GM12878 (cell line): ENCODE data around the gene BEST4.

Experiments used
- ASH2L ChIP-seq: fragments of 300-600, 200-600 bp; sonication (generic); IDR thresholded peaks from 2 replicates; pipeline ENCODE4 v1.6.1; 2017; ENCODE audit warnings: low read depth, mild to moderate bottlenecking, borderline replicate concordance
- DPF2 ChIP-seq: fragments of 450-650 bp; IDR thresholded peaks from 2 replicates; pipeline ENCODE4 v1.6.1; 2017; ENCODE audit warnings: mild to moderate bottlenecking
- EP300 ChIP-seq, 2 experiments: fragments of 150-350 bp in 1 of 2; IDR thresholded peaks; 2 replicates each; pipeline ENCODE4 v1.6.1; 2011 to 2012; ENCODE audit warnings: low read depth in 2 of 2, low read length in 2 of 2, borderline replicate concordance in 1 of 2, improper control_type of control experiment in 1 of 2, inconsistent platforms in 1 of 2; ENCODE audit not compliant: control insufficient read depth in 1 of 2
- IRF3 ChIP-seq: fragments of 450-650 bp; IDR thresholded peaks from 2 replicates; pipeline ENCODE4 v1.6.1; 2014; ENCODE audit warnings: mild to moderate bottlenecking
- PAX5 ChIP-seq: IDR thresholded peaks from 2 replicates; pipeline ENCODE4 v1.6.1; 2011; ENCODE audit warnings: low read depth, low read length, borderline replicate concordance
- SP1 ChIP-seq: IDR thresholded peaks from one replicate; pipeline ENCODE4 v1.6.1; 2011; ENCODE audit warnings: low read depth, low read length
- TF ChIP-seq, protein P1 (sequence below), 3 experiments: IDR thresholded peaks in 2 of 3; conservative IDR thresholded peaks in 1 of 3; 2 replicates each; pipeline ENCODE4 v1.5.1; 2011; ENCODE audit warnings: low read depth in 3 of 3, low read length in 3 of 3, mild to moderate bottlenecking in 3 of 3, control low read depth in 2 of 3, moderate library complexity in 2 of 3, inconsistent platforms in 1 of 3, mixed read lengths in 1 of 3; ENCODE audit not compliant: control insufficient read depth in 2 of 3, insufficient read depth in 1 of 3; ENCODE audit errors: extremely low read depth in 1 of 3

DNA sequence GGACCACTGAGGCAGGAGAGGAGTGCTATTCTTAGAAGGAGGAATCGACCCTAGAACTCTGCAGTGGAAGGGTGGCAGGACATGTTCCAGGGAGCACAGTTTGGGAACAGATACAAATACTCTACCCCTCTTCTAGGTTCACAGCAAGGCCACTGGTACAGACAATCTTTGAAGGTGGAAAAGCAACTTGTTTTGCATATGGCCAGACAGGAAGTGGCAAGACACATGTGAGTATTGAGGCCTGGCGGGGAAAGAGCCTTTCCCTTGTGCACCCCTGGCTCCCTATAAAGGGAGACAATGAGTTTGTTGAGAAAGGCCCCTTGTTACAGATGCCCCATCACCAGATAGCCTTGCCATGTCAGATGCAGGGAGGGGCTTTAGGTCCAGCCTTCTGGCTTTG, 30.6 kb downstream of the BEST4 start:
- TF ChIP-seq, protein P1, sequence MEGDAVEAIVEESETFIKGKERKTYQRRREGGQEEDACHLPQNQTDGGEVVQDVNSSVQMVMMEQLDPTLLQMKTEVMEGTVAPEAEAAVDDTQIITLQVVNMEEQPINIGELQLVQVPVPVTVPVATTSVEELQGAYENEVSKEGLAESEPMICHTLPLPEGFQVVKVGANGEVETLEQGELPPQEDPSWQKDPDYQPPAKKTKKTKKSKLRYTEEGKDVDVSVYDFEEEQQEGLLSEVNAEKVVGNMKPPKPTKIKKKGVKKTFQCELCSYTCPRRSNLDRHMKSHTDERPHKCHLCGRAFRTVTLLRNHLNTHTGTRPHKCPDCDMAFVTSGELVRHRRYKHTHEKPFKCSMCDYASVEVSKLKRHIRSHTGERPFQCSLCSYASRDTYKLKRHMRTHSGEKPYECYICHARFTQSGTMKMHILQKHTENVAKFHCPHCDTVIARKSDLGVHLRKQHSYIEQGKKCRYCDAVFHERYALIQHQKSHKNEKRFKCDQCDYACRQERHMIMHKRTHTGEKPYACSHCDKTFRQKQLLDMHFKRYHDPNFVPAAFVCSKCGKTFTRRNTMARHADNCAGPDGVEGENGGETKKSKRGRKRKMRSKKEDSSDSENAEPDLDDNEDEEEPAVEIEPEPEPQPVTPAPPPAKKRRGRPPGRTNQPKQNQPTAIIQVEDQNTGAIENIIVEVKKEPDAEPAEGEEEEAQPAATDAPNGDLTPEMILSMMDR (IDR thresholded peaks at IDR 0.05 in 2 of 3, conservative IDR thresholded peaks at IDR 0.05 in 1 of 3; ENCODE audit: control insufficient read depth in 2 of 3, extremely low read depth in 1 of 3, insufficient read depth in 1 of 3, low read depth in 3 of 3, low read length in 3 of 3), result no peak
- TF ChIP-seq SP1, result no peak
- no peak for TF ChIP-seq IRF3
- no peak for TF ChIP-seq ASH2L
- TF ChIP-seq DPF2, result no peak
- TF ChIP-seq PAX5, result no peak
- no peak for TF ChIP-seq EP300 (IDR thresholded peaks at IDR 0.05; ENCODE audit: borderline replicate concordance in 1 of 2, control insufficient read depth in 1 of 2, low read depth in 2 of 2, low read length in 2 of 2)
